Endothelial cell of umbilical vein (primary cell): ENCODE measurements around the gene GINS3. TPM values are rescaled to one million over a fixed set of nuclear protein-coding genes. Genes with fewer than 3 reads are reported as not detected.

ENCODE experiments used
- BruUV-seq: library from RNA; stranded (reverse); fragments of 400-500 nt; replicated peaks from 2 replicates; lab custom pipeline; 2021; lab: Mats Ljungman, UMichigan
- CTCF ChIA-PET: fragments of 300-600, 350-600 bp; sonication (Branson Sonifier 250); formaldehyde crosslinking; loops from one replicate; lab custom pipeline; 2021; ENCODE audit warnings: antibody characterized with exemption, inconsistent platforms; lab: Charles Lee
- POLR2A ChIA-PET: fragments of 300-600, 350-600 bp; sonication (Branson Sonifier 250); formaldehyde crosslinking; loops from one replicate; lab custom pipeline; 2021; ENCODE audit warnings: antibody characterized with exemption, inconsistent platforms; lab: Charles Lee
- DNase-seq: peaks from one replicate; pipeline ENCODE4 v3.0.0-alpha.2; 2011; ENCODE audit warnings: low read depth, low spot score
- FAIRE-seq: peaks from 2 replicates; lab custom pipeline; 2011; peaks lifted over from hg19 to GRCh38; lab: Jason Lieb, UNC
- H2AFZ ChIP-seq: 2 replicates; pipeline ENCODE4 v1.6.0; 2012; ENCODE audit warnings: low read depth, low read length, control low read depth, inconsistent platforms
- H3K27ac ChIP-seq: 2 replicates; pipeline ENCODE4 v1.5.1; 2011; ENCODE audit warnings: low read depth, mild to moderate bottlenecking, control low read depth, low read length, moderate library complexity; ENCODE audit not compliant: insufficient read depth
- H3K27me3 ChIP-seq, 2 experiments: 2 replicates each; pipeline versions ENCODE4 v1.6.0 to v1.6.1; 2011; ENCODE audit warnings: low read length in 2 of 2, mixed read lengths in 1 of 2; ENCODE audit not compliant: control insufficient read depth in 2 of 2, insufficient read depth in 2 of 2
- H3K36me3 ChIP-seq, 2 experiments: 2 replicates in 1 of 2; 3 replicates in 1 of 2; pipeline ENCODE4 v1.5.1; 2011; ENCODE audit warnings: low read length in 2 of 2, mild to moderate bottlenecking in 1 of 2, moderate library complexity in 1 of 2; ENCODE audit not compliant: control insufficient read depth in 2 of 2, insufficient read depth in 2 of 2; ENCODE audit errors: extremely low read depth in 1 of 2
- H3K4me1 ChIP-seq: 3 replicates; pipeline ENCODE4 v1.5.1; 2011; ENCODE audit warnings: mild to moderate bottlenecking, low read length; ENCODE audit not compliant: control insufficient read depth, insufficient read depth; ENCODE audit errors: extremely low read depth
- H3K4me2 ChIP-seq: 2 replicates; pipeline ENCODE4 v1.6.1; 2011; ENCODE audit warnings: low read length, control low read depth, mixed read lengths; ENCODE audit not compliant: insufficient read depth
- H3K4me3 ChIP-seq, 3 experiments: fragments of 200-600 bp in 1 of 3; sonication (generic), shearing (Covaris generic) in 1 of 3; replicated peaks in 1 of 3; 2 replicates each; pipeline ENCODE4 v1.5.1; 2011 to 2016; ENCODE audit warnings: control low read depth in 3 of 3, low read length in 3 of 3, mild to moderate bottlenecking in 2 of 3, inconsistent platforms in 1 of 3, low read depth in 1 of 3, moderate library complexity in 1 of 3; ENCODE audit not compliant: insufficient read depth in 1 of 3
- H3K79me2 ChIP-seq: 2 replicates; pipeline ENCODE4 v1.6.0; 2012; ENCODE audit warnings: low read length, inconsistent platforms; ENCODE audit not compliant: control insufficient read depth, insufficient read depth
- H3K9ac ChIP-seq: replicated peaks from 2 replicates; pipeline ENCODE3; 2011; ENCODE audit warnings: low read length, control low read depth; ENCODE audit not compliant: insufficient read depth; ENCODE audit errors: extremely low read depth
- H3K9me1 ChIP-seq: replicated peaks from 3 replicates; pipeline ENCODE4 v1.6.0; 2011; ENCODE audit warnings: mild to moderate bottlenecking, low read length; ENCODE audit not compliant: control insufficient read depth, insufficient read depth; ENCODE audit errors: extremely low read depth
- H3K9me3 ChIP-seq: replicated peaks from 2 replicates; pipeline ENCODE4 v1.5.1; 2012; ENCODE audit warnings: low read length, inconsistent platforms; ENCODE audit not compliant: control insufficient read depth, insufficient read depth
- H4K20me1 ChIP-seq: replicated peaks from 2 replicates; pipeline ENCODE3; 2011; ENCODE audit warnings: mild to moderate bottlenecking, low read length; ENCODE audit not compliant: control insufficient read depth, insufficient read depth; ENCODE audit errors: extremely low read depth
- EZH2 ChIP-seq: IDR thresholded peaks from 2 replicates; pipeline ENCODE4 v1.6.1; 2012; ENCODE audit warnings: borderline replicate concordance, low read depth, mild to moderate bottlenecking, moderate library complexity, low read length, inconsistent platforms; ENCODE audit not compliant: severe bottlenecking
- FOS ChIP-seq: IDR thresholded peaks from 2 replicates; pipeline ENCODE4 v1.6.1; 2011; ENCODE audit warnings: mild to moderate bottlenecking, low read length, moderate library complexity, borderline replicate concordance; ENCODE audit not compliant: insufficient read depth
- GATA2 ChIP-seq: IDR thresholded peaks from 2 replicates; pipeline ENCODE4 v1.7.0; 2011; ENCODE audit warnings: low read depth, mild to moderate bottlenecking, moderate library complexity, mixed read lengths, low read length; ENCODE audit not compliant: insufficient read length, insufficient read depth
- JUN ChIP-seq: IDR thresholded peaks from 2 replicates; pipeline ENCODE4 v1.6.1; 2011; ENCODE audit warnings: borderline replicate concordance, low read depth; ENCODE audit not compliant: insufficient read length, insufficient read depth
- MAX ChIP-seq: IDR thresholded peaks from 2 replicates; pipeline ENCODE4 v1.6.1; 2011; ENCODE audit not compliant: insufficient read depth, insufficient read length
- MYC ChIP-seq: IDR thresholded peaks from one replicate; pipeline ENCODE4 v1.6.1; 2011; ENCODE audit warnings: mild to moderate bottlenecking, low read depth, low read length
- POLR2A ChIP-seq: IDR thresholded peaks from 2 replicates; pipeline ENCODE4 v1.6.1; 2012; ENCODE audit warnings: low read depth, mild to moderate bottlenecking, control low read depth, low read length
- POLR2AphosphoS5 ChIP-seq: IDR thresholded peaks from 2 replicates; pipeline ENCODE4 v1.6.1; 2012; ENCODE audit warnings: low read depth, mild to moderate bottlenecking, control low read depth, low read length, moderate library complexity; ENCODE audit not compliant: insufficient read depth
- dilution Hi-C: fragments of 300-500 bp; cut with MboI; formaldehyde crosslinking; loops from one replicate; pipeline ENCODE4 v1.15.0; 2019; ENCODE audit warnings: low sequenced_read_pairs; ENCODE audit not compliant: extremely low pct_ligation_motif_present
- intact Hi-C: fragments of 100-400 bp; cut with micrococcal nuclease; formaldehyde crosslinking; loops from one replicate; pipeline ENCODE4 v1.10.0; 2022
- polyA plus RNA-seq, 4 experiments: library from polyadenylated mRNA; depleted of rRNA in 3 of 4; stranded (reverse) in 3 of 4; unstranded in 1 of 4; fragments of >200 nt; gene quantifications; 2 replicates each; pipeline versions ENCODE4 v1.2.1 to v1.2.3, GENCODE V29; 2011 to 2012; ENCODE audit warnings: missing spikeins in 1 of 4
- total RNA-seq: library from RNA; stranded (reverse); gene quantifications from 2 replicates; pipeline ENCODE4 v1.2.3, GENCODE V29; 2021
- TF ChIP-seq, protein P1 (sequence below), 2 donors: IDR thresholded peaks; 1 replicate in 1 of 2; 2 replicates in 1 of 2; pipeline ENCODE4 v1.5.1; 2011; ENCODE audit warnings: low read length in 2 of 2, mild to moderate bottlenecking in 2 of 2, moderate library complexity in 2 of 2, control low read depth in 1 of 2, inconsistent platforms in 1 of 2, low read depth in 1 of 2; ENCODE audit not compliant: insufficient read depth in 1 of 2; ENCODE audit errors: extremely low read depth in 1 of 2

The GINS3 gene
- total and polyA plus RNA-seq, 2 donors (not counting 3 experiments of a cell fraction or from before 2014, with no cell fraction given): 17.2 to 24.1 TPM

DNA sequence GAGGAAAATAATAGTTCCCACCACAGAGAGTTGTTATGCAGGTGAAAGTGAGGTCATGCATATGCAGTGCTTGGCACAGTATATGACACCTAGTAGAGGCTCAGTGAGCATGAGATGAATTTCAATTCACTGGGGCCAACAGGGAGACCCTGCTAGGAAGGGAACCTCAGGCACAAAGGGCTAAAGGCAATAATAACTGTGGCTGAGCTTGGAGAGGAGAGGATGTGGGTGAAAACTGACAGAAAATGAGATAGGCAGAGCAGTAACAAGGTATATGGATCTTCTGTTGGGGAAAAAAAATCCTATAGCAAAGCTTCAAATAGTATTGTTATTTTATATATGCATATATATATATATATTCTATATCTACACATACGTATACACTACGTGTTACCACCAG, 25.0 kb upstream of the GINS3 start:
- intact Hi-C loops (no loop called here), dilution Hi-C loops (no loop called here)
- Histone ChIP-seq H3K36me3 (no peaks in the 10 kb centered on the region), H3K4me1 (no peaks in the 10 kb centered on the region), H3K79me2 (no peaks in the 10 kb centered on the region), H3K4me3 (no peak overlapping the region), H3K9me3 (no peaks in the 10 kb centered on the region), H3K4me2 (no peak overlapping the region), H3K27me3 (no peaks in the 10 kb centered on the region), H3K27ac (no peak overlapping the region), H4K20me1 (no peaks in the 10 kb centered on the region), H2AFZ (no peak overlapping the region), H3K9ac (no peak overlapping the region), H3K9me1 (no peaks in the 10 kb centered on the region)
- DNase-seq (no peak), FAIRE-seq (no peak)
- ChIA-PET CTCF (interaction anchor here (0.9 to 1.2 kb wide), 3 partner anchors 67 to 121 kb away, joined by 3 to 6 read pairs (median 4); no protein-coding TSS in a partner anchor), POLR2A (no interaction called here)
- TF ChIP-seq MAX (no peak), POLR2A (no peak), GATA2 (no peak), POLR2AphosphoS5 (no peak)
- TF ChIP-seq, protein P1, sequence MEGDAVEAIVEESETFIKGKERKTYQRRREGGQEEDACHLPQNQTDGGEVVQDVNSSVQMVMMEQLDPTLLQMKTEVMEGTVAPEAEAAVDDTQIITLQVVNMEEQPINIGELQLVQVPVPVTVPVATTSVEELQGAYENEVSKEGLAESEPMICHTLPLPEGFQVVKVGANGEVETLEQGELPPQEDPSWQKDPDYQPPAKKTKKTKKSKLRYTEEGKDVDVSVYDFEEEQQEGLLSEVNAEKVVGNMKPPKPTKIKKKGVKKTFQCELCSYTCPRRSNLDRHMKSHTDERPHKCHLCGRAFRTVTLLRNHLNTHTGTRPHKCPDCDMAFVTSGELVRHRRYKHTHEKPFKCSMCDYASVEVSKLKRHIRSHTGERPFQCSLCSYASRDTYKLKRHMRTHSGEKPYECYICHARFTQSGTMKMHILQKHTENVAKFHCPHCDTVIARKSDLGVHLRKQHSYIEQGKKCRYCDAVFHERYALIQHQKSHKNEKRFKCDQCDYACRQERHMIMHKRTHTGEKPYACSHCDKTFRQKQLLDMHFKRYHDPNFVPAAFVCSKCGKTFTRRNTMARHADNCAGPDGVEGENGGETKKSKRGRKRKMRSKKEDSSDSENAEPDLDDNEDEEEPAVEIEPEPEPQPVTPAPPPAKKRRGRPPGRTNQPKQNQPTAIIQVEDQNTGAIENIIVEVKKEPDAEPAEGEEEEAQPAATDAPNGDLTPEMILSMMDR (IDR thresholded peaks at IDR 0.05; ENCODE audit: extremely low read depth in 1 of 2, insufficient read depth in 1 of 2, low read depth in 1 of 2, low read length in 2 of 2): no peak
- no TSS peak for BruUV-seq

- no TSS peak for BruUV-seq
- Histone ChIP-seq H3K4me2 (no peak overlapping the region), H2AFZ (no peak overlapping the region), H3K27ac (no peak overlapping the region), H3K27me3 (no peaks in the 10 kb centered on the region), H4K20me1 (no peaks in the 10 kb centered on the region), H3K36me3 (no peaks in the 10 kb centered on the region), H3K9me3 (no peaks in the 10 kb centered on the region), H3K9me1 (no peaks in the 10 kb centered on the region), H3K4me1 (peaks cover 7% of the 10 kb centered on the region), H3K79me2 (no peaks in the 10 kb centered on the region), H3K4me3 (no peak overlapping the region), H3K9ac (no peak overlapping the region)
- TF ChIP-seq FOS (no peak), EZH2 (no peak), GATA2 (no peak), MYC (no peak), JUN (no peak), MAX (no peak), POLR2A (no peak), POLR2AphosphoS5 (no peak)
- TF ChIP-seq, protein P1 (IDR thresholded peaks at IDR 0.05; ENCODE audit: extremely low read depth in 1 of 2, insufficient read depth in 1 of 2, low read depth in 1 of 2, low read length in 2 of 2): no peak
- dilution Hi-C loops (no loop called here), intact Hi-C loops (no loop called here)
- DNase-seq (no peak), FAIRE-seq (no peak)
- POLR2A ChIA-PET: no interaction called here
- CTCF ChIA-PET: no interaction called here
Observed at GRCh38 chr16:58371841-58372240, 20.4 kb upstream of the GINS3 start.
